Thoracic aorta (tissue), 2 donors: Measurements from ENCODE around the gene ESYT2. TPM values are rescaled to one million over a fixed set of nuclear protein-coding genes. Genes with fewer than 3 reads are reported as not detected.

ENCODE experiments used
- ATAC-seq: fragments of 150-250 bp; one replicate; pipeline ENCODE4 v1.8.0; 2017; ENCODE audit warnings: low read depth; ENCODE audit not compliant: insufficient number of reproducible peaks, low FRiP score
- DNase-seq: peaks from one replicate; pipeline ENCODE4 v3.0.0-alpha.2; 2020; ENCODE audit warnings: low spot score
- H3K27ac ChIP-seq, 2 donors: fragments of 200-600 bp; sonication (generic); 1 replicate in 1 of 2; 2 replicates in 1 of 2; pipeline ENCODE4 v1.5.1; 2016; ENCODE audit warnings: mild to moderate bottlenecking in 2 of 2, moderate library complexity in 2 of 2
- H3K27me3 ChIP-seq: fragments of 200-600 bp; sonication (generic); replicated peaks from 2 replicates; pipeline ENCODE4 v1.6.0; 2016; ENCODE audit warnings: mild to moderate bottlenecking; ENCODE audit not compliant: insufficient read depth
- H3K36me3 ChIP-seq: fragments of 200-600 bp; sonication (generic); one replicate; pipeline ENCODE4 v1.5.1; 2016
- H3K4me1 ChIP-seq, 2 donors: fragments of 200-600 bp; sonication (generic); 1 replicate in 1 of 2; 2 replicates in 1 of 2; pipeline versions ENCODE4 v1.5.1 to v1.6.0; 2016; ENCODE audit warnings: low read depth in 2 of 2, mild to moderate bottlenecking in 1 of 2; ENCODE audit not compliant: control insufficient read depth in 1 of 2
- H3K4me3 ChIP-seq: fragments of 200-600 bp; sonication (generic); 2 replicates; pipeline ENCODE4 v1.5.1; 2016; ENCODE audit warnings: mild to moderate bottlenecking
- H3K9me3 ChIP-seq: fragments of 200-600 bp; sonication (generic); 2 replicates; pipeline ENCODE4 v1.5.1; 2016
- total RNA-seq, 2 donors: library from RNA; depleted of rRNA; stranded (reverse); fragments of >200 nt; gene quantifications; one replicate each; pipeline versions ENCODE4 v1.1.0 to v1.2.3, GENCODE V29; 2016
- TF ChIP-seq, protein P1 (sequence below): fragments of 200-600 bp; sonication (generic); IDR thresholded peaks from one replicate; pipeline ENCODE4 v1.5.1; 2019; ENCODE audit warnings: antibody characterized with exemption

The ESYT2 gene
- total RNA-seq, 2 donors from 2014 or later = 196 to 218 TPM

DNA sequence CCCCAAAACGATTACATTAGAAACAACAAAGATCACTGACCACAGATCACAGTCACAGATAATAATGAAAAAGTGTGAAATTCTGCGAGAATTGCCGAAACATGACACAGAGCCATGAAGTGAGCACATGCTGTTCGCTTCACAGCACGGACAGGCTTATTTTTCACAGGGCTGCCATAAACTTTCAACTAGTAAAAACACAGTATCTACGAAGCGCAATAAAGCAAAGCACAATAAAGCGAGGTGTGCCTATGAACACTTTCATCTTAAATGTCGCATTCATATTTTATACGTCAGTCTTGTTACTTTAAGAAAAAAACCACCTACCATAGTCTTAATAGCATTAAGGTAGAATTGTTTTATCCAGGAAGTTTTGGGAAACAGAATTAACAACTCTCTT lies 51.5 kb downstream of the ESYT2 start:
- Histone ChIP-seq H3K27ac (no peak overlapping the region), H3K36me3 (peaks cover 13% of the 10 kb centered on the region), H3K27me3 (no peaks in the 10 kb centered on the region), H3K4me3 (no peak overlapping the region), H3K4me1 (peaks cover 10 to 30% of the 10 kb centered on the region in 2 donors), H3K9me3 (no peaks in the 10 kb centered on the region)
- TF ChIP-seq, protein P1, sequence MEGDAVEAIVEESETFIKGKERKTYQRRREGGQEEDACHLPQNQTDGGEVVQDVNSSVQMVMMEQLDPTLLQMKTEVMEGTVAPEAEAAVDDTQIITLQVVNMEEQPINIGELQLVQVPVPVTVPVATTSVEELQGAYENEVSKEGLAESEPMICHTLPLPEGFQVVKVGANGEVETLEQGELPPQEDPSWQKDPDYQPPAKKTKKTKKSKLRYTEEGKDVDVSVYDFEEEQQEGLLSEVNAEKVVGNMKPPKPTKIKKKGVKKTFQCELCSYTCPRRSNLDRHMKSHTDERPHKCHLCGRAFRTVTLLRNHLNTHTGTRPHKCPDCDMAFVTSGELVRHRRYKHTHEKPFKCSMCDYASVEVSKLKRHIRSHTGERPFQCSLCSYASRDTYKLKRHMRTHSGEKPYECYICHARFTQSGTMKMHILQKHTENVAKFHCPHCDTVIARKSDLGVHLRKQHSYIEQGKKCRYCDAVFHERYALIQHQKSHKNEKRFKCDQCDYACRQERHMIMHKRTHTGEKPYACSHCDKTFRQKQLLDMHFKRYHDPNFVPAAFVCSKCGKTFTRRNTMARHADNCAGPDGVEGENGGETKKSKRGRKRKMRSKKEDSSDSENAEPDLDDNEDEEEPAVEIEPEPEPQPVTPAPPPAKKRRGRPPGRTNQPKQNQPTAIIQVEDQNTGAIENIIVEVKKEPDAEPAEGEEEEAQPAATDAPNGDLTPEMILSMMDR = no peak
- DNase-seq = no peak
- ATAC-seq = no peak

DNA sequence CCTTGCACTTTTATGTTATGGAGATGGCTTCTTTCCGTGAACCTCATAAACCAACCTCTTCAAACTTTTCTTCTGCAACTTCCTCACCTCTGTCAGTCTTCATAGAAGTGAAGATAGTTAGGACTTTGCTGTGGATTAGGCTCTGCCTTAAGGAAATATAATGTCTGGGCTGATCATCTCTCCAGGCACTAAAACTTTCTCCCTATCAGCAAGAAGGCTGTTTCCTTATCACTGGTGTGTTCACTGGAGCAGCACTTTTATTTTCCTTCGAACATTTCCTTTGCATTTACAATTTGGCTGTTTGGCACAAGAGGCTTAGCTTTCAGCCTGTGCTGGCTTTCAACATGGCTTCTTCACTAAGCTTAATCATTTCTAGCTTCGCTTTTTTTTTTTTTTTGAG lies 52.8 kb downstream of the ESYT2 start:
- peaks cover 22% of the 10 kb centered on the region for H3K36me3 ChIP-seq
- H3K27me3 ChIP-seq = no peaks in the 10 kb centered on the region
- H3K4me3 ChIP-seq = no peak overlapping the region
- no peaks in the 10 kb centered on the region for H3K9me3 ChIP-seq
- H3K4me1 ChIP-seq = peaks cover 10 to 27% of the 10 kb centered on the region in 2 donors
- ATAC-seq (no peak), DNase-seq (no peak)
- H3K27ac ChIP-seq = no peak overlapping the region
- TF ChIP-seq, protein P1 = no peak

- TF ChIP-seq, protein P1 = no peak
- Histone ChIP-seq H3K4me1 (peaks cover 10 to 25% of the 10 kb centered on the region in 2 donors), H3K36me3 (peaks cover 21% of the 10 kb centered on the region), H3K9me3 (no peaks in the 10 kb centered on the region), H3K27me3 (no peaks in the 10 kb centered on the region), H3K4me3 (no peak overlapping the region), H3K27ac (no peak overlapping the region)
- DNase-seq = no peak
- no peak for ATAC-seq
Measured at GRCh38 chr7:158774952-158775351, 54.4 kb downstream of the ESYT2 start.

GRCh38 chr7:158772916-158773315 lies 56.4 kb downstream of the ESYT2 start:
- Histone ChIP-seq H3K4me1 (peaks cover 0 to 5% of the 10 kb centered on the region in 2 donors), H3K36me3 (peaks cover 25% of the 10 kb centered on the region), H3K9me3 (no peaks in the 10 kb centered on the region), H3K4me3 (no peak overlapping the region), H3K27ac (no peak overlapping the region), H3K27me3 (no peaks in the 10 kb centered on the region)
- TF ChIP-seq, protein P1 = no peak
- DNase-seq = no peak
- ATAC-seq = no peak

- no peaks in the 10 kb centered on the region for H3K4me1 ChIP-seq
- no peaks in the 10 kb centered on the region for H3K27me3 ChIP-seq
- DNase-seq (no peak), ATAC-seq (no peak)
- H3K9me3 ChIP-seq = no peaks in the 10 kb centered on the region
- TF ChIP-seq, protein P1 = no peak
- no peak overlapping the region for H3K27ac ChIP-seq
- no peak overlapping the region for H3K4me3 ChIP-seq
- H3K36me3 ChIP-seq = peaks cover 36% of the 10 kb centered on the region
Measured at GRCh38 chr7:158771213-158771834, 58.0 kb downstream of the ESYT2 start.
